GM12878 (cell line): Measurements from ENCODE around the gene C3. TPM values are rescaled to one million over a fixed set of nuclear protein-coding genes. Genes with fewer than 3 reads are reported as not detected.

ENCODE experiments used
- JUNB ChIP-seq: IDR thresholded peaks from 2 replicates; pipeline ENCODE4 v1.6.1; 2016; ENCODE audit warnings: antibody characterized with exemption, mild to moderate bottlenecking
- polyA plus RNA-seq, 11 experiments: library from polyadenylated mRNA; depleted of rRNA in 4 of 11; unstranded in 6 of 11; stranded (reverse) in 5 of 11; fragments of >200 nt; fragmentation: Nextera tagmentation in 4 of 11; fragmentation: Illumina TruSeq in 1 of 11; extraction: Ambion mirVana in 4 of 11; extraction: Trizol in 1 of 11; gene quantifications; 1 replicate in 1 of 11; 2 replicates in 10 of 11; pipeline versions ENCODE4 v1.2.1 to v1.2.3, GENCODE V29; 2011 to 2016; ENCODE audit warnings: inconsistent platforms in 2 of 11, missing spikeins in 2 of 11, low read depth in 1 of 11
- total RNA-seq, 4 experiments: library from RNA; depleted of rRNA in 3 of 4; stranded (reverse); fragments of >200 nt in 3 of 4; fragmentation: Illumina TruSeq in 1 of 4; extraction: Trizol in 1 of 4; gene quantifications; 2 replicates each; pipeline versions ENCODE4 v1.2.1 to v1.2.3, GENCODE V29; 2013 to 2021
- TF ChIP-seq, protein P1 (sequence below): fragments of 450-650 bp; IDR thresholded peaks from 2 replicates; pipeline ENCODE4 v1.6.1; 2017; ENCODE audit warnings: mild to moderate bottlenecking, moderate library complexity
- TF ChIP-seq, protein P2 (sequence below): fragments of 450-650 bp; IDR thresholded peaks from 2 replicates; pipeline ENCODE4 v1.6.1; 2018; ENCODE audit warnings: mild to moderate bottlenecking, low read depth, moderate library complexity; ENCODE audit not compliant: partially characterized antibody

C3 gene
- total and polyA plus RNA-seq, 10 of the 15 experiments (the other 5 are each of a cell fraction or from before 2014, with no cell fraction given) = 0.20 to 6.7 (median 0.72) TPM

DNA sequence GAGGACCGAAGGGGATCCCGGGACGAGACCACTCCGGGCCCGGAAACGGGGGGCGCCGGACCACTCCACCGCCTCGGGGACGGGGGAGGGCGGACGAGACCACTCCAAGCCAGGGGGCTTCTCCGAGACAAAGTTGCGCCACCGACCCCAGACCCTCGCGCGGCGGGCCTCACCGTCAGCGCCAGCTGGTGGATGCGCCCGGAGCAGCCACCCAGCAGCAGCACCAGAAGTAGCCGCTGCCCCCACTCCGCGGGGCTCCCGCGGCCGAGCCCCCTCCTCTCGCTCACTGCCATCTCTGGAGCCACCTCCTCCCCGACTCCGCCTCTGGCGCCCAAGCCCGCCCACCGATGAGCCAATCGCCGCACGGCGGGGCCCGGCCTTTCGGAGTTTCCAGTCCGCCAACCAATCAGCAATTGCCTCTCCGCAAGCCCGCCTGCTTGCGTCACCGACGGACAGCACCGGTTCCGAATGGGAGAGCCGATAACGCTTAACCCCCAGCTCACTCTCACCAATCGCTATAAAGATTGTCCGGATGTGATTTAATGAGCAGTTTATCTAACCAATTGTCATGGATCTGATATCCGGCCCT is 16.9 kb upstream of the C3 start, which contains the start of gene GPR108 (continued):
- TF ChIP-seq, protein P1, sequence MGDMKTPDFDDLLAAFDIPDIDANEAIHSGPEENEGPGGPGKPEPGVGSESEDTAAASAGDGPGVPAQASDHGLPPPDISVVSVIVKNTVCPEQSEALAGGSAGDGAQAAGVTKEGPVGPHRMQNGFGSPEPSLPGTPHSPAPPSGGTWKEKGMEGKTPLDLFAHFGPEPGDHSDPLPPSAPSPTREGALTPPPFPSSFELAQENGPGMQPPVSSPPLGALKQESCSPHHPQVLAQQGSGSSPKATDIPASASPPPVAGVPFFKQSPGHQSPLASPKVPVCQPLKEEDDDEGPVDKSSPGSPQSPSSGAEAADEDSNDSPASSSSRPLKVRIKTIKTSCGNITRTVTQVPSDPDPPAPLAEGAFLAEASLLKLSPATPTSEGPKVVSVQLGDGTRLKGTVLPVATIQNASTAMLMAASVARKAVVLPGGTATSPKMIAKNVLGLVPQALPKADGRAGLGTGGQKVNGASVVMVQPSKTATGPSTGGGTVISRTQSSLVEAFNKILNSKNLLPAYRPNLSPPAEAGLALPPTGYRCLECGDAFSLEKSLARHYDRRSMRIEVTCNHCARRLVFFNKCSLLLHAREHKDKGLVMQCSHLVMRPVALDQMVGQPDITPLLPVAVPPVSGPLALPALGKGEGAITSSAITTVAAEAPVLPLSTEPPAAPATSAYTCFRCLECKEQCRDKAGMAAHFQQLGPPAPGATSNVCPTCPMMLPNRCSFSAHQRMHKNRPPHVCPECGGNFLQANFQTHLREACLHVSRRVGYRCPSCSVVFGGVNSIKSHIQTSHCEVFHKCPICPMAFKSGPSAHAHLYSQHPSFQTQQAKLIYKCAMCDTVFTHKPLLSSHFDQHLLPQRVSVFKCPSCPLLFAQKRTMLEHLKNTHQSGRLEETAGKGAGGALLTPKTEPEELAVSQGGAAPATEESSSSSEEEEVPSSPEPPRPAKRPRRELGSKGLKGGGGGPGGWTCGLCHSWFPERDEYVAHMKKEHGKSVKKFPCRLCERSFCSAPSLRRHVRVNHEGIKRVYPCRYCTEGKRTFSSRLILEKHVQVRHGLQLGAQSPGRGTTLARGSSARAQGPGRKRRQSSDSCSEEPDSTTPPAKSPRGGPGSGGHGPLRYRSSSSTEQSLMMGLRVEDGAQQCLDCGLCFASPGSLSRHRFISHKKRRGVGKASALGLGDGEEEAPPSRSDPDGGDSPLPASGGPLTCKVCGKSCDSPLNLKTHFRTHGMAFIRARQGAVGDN = no peak
- TF ChIP-seq JUNB = no peak
- TF ChIP-seq, protein P2, sequence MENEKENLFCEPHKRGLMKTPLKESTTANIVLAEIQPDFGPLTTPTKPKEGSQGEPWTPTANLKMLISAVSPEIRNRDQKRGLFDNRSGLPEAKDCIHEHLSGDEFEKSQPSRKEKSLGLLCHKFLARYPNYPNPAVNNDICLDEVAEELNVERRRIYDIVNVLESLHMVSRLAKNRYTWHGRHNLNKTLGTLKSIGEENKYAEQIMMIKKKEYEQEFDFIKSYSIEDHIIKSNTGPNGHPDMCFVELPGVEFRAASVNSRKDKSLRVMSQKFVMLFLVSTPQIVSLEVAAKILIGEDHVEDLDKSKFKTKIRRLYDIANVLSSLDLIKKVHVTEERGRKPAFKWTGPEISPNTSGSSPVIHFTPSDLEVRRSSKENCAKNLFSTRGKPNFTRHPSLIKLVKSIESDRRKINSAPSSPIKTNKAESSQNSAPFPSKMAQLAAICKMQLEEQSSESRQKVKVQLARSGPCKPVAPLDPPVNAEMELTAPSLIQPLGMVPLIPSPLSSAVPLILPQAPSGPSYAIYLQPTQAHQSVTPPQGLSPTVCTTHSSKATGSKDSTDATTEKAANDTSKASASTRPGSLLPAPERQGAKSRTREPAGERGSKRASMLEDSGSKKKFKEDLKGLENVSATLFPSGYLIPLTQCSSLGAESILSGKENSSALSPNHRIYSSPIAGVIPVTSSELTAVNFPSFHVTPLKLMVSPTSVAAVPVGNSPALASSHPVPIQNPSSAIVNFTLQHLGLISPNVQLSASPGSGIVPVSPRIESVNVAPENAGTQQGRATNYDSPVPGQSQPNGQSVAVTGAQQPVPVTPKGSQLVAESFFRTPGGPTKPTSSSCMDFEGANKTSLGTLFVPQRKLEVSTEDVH = no peak
